Left lung (tissue), 10 donors: ENCODE results near the gene ATF5. TPM values are rescaled to one million over a fixed set of nuclear protein-coding genes. Genes with fewer than 3 reads are reported as not detected.

Experiments
- ATAC-seq: fragments of 200-7000 bp; cut with Tn5 transposase; one replicate; pipeline ENCODE4 v1.9.1; 2020; ENCODE audit warnings: moderate library complexity
- DNase-seq, 4 donors: peaks; one replicate each; pipeline ENCODE4 v3.0.0-alpha.2; 2013 to 2020
- H3K27ac ChIP-seq, 2 donors: fragments of 200-600 bp; sonication (generic) in 1 of 2; one replicate each; pipeline versions ENCODE4 v1.5.0 to v1.8.0; 2020 to 2021
- H3K27me3 ChIP-seq, 2 donors: fragments of 200-600 bp; sonication (generic) in 1 of 2; one replicate each; pipeline versions ENCODE4 v1.5.0 to v1.8.0; 2020 to 2021
- H3K36me3 ChIP-seq, 2 donors: fragments of 200-600 bp; sonication (generic) in 1 of 2; one replicate each; pipeline versions ENCODE4 v1.5.0 to v1.8.0; 2020 to 2021
- H3K4me1 ChIP-seq, 2 donors: fragments of 200-600 bp; one replicate each; pipeline ENCODE4 v1.8.0; 2021
- H3K4me3 ChIP-seq, 2 donors: fragments of 200-600 bp; sonication (generic) in 1 of 2; one replicate each; pipeline versions ENCODE4 v1.5.0 to v1.8.0; 2020 to 2021; ENCODE audit warnings: mild to moderate bottlenecking in 1 of 2
- H3K9me3 ChIP-seq, 2 donors: fragments of 200-600 bp; sonication (generic) in 1 of 2; one replicate each; pipeline versions ENCODE4 v1.5.0 to v1.8.0; 2020 to 2021
- intact Hi-C, 2 donors: fragments of 100-400 bp; cut with DNase I; formaldehyde crosslinking; loops; one replicate each; pipeline versions ENCODE4 v1.11.2 to v1.14.2; 2022
- polyA plus RNA-seq, 6 donors: library from polyadenylated mRNA; unstranded; fragments of 120-200 nt; gene quantifications; one replicate each; pipeline ENCODE4 v1.2.1, GENCODE V29; 2013; ENCODE audit not compliant: insufficient read length in 6 of 6
- total RNA-seq, 2 donors: library from RNA; stranded (reverse); fragmentation: NEBNext Ultra II Directional; extraction: Animal tissue kit (Norgen Biotek cat#: 25700); gene quantifications; one replicate each; pipeline ENCODE4 v1.2.1, GENCODE V29; 2021
- TF ChIP-seq, protein P1 (sequence below), 2 donors: fragments of 200-600 bp; sonication (generic) in 1 of 2; IDR thresholded peaks; one replicate each; pipeline versions ENCODE4 v1.5.0 to v1.8.0; 2021; ENCODE audit warnings: antibody characterized with exemption in 2 of 2
- donor health status: DM: no; HTN: yes; CAD: no.
- donor health status: DM: no; HTN: no; CAD: no.

ATF5 gene
- total and polyA plus RNA-seq, 8 donors, result 17.4 to 29.6 (median 25.8) TPM

DNA sequence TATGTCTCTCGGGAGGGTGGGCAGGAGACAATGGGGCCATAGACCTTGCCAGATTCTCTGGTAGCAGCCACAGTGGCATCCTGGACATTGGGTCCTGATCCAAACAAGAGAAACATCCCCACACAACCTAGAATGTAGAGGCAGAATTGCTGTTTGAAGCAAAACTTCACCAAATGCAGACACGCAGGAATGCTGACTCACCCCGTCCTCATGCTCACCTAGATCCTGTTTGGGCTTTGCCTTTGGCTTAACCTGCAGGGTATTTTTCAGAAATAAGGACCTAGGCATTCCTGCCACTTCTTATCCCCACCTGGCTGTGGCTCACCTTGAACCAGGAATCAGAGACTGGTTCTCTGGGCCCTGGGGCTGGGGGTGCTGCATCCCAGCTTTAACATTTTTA lies 44.2 kb upstream of the ATF5 start:
- TF ChIP-seq, protein P1, sequence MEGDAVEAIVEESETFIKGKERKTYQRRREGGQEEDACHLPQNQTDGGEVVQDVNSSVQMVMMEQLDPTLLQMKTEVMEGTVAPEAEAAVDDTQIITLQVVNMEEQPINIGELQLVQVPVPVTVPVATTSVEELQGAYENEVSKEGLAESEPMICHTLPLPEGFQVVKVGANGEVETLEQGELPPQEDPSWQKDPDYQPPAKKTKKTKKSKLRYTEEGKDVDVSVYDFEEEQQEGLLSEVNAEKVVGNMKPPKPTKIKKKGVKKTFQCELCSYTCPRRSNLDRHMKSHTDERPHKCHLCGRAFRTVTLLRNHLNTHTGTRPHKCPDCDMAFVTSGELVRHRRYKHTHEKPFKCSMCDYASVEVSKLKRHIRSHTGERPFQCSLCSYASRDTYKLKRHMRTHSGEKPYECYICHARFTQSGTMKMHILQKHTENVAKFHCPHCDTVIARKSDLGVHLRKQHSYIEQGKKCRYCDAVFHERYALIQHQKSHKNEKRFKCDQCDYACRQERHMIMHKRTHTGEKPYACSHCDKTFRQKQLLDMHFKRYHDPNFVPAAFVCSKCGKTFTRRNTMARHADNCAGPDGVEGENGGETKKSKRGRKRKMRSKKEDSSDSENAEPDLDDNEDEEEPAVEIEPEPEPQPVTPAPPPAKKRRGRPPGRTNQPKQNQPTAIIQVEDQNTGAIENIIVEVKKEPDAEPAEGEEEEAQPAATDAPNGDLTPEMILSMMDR (IDR thresholded peaks at IDR 0.05), result no peak
- H3K4me3 ChIP-seq, result no peak overlapping the region
- no peaks in the 10 kb centered on the region for H3K27me3 ChIP-seq
- no peak for ATAC-seq
- intact Hi-C loops, result no loop called here
- DNase-seq, result no peak
- H3K9me3 ChIP-seq, result no peaks in the 10 kb centered on the region
- H3K4me1 ChIP-seq, result peaks cover 0 to 3% of the 10 kb centered on the region in 2 donors
- H3K36me3 ChIP-seq, result peaks cover 0 to 85% of the 10 kb centered on the region in 2 donors
- no peak overlapping the region for H3K27ac ChIP-seq

DNA sequence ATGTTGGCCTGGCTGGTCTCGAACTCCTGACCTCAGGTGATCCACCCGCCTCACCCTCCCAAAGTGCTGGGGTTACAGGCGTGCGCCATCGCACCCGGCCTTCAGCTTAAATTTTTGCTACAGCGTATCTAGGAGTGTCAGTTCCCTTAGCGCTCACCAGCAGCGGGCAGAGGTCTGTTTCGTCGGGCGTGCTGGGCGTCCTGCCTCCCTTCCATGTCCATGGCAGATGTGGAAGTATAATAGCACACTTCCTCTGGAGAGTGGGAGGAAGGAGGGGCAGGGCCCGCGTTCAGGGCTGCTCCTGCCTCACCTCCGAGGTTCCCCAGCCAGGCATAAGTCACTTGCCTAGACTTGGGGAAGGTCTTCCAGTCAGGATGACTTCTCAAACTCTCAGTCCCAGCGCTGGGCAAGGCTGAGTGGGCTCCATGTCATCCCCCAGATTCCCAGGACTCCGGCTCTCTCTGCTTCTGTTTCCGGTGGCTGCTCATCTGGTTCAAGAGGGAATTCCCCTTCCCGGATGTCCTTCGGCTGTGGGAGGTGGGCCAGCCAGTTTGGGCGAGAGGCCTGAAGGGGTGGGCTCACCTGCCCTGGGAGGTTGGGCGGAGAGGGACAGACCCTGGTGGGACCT lies 41.9 kb upstream of the ATF5 start:
- TF ChIP-seq, protein P1 (IDR thresholded peaks at IDR 0.05), result no peak
- ATAC-seq (no peak), DNase-seq (no peak)
- intact Hi-C loops, result no loop called here
- Histone ChIP-seq H3K4me1 (peaks cover 0 to 12% of the 10 kb centered on the region in 2 donors), H3K36me3 (peaks cover 0 to 61% of the 10 kb centered on the region in 2 donors), H3K27me3 (peaks cover 0 to 12% of the 10 kb centered on the region in 2 donors), H3K4me3 (no peak overlapping the region), H3K9me3 (no peaks in the 10 kb centered on the region), H3K27ac (no peak overlapping the region)

DNA sequence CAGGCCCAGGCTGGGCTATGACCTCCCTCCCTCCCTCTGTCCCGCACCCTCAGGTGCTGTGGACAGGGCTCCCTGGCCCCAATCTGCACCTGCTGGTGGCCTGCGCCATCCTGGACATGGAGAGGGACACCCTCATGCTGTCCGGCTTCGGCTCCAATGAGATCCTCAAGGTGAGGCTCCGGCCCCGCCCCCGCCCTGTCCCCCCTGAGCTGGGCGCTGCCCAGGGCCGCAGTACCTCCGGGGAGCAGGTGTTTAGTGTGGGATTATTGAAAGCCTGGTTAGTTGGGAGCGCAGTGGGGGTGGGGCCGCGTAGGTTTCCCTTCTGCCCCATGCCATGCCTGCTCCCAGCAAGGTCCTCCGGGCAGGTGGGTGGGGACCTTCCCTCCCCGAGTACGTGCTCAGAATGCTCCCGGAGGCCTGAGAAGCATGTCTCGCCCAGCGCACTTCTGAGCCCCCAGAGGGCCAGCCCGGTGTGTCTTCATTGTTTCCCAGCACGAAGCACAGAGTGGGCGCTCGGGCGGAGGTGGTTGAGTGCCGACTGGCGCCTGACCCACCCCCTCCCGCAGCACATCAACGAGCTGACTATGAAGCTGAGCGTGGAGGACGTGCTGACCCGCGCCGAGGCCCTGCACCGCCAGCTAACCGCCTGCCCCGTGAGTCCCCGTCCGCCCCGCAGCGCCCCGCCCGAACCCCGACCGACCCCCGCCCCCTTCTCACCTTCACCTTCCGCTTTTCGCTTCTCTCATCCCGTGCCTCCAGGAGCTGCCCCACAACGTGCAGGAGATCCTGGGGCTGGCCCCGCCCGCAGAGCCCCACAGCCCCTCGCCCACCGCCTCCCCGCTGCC lies 41.1 kb upstream of the ATF5 start:
- intact Hi-C loops, result no loop called here
- peaks cover 0 to 12% of the 10 kb centered on the region in 2 donors for H3K4me1 ChIP-seq
- ATAC-seq (no peak), DNase-seq (no peak)
- peaks cover 0 to 12% of the 10 kb centered on the region in 2 donors for H3K27me3 ChIP-seq
- no peaks in the 10 kb centered on the region for H3K9me3 ChIP-seq
- H3K36me3 ChIP-seq, result peaks cover 0 to 53% of the 10 kb centered on the region in 2 donors
- TF ChIP-seq, protein P1 (IDR thresholded peaks at IDR 0.05), result no peak
- H3K27ac ChIP-seq, result no peak overlapping the region
- H3K4me3 ChIP-seq, result no peak overlapping the region

DNA sequence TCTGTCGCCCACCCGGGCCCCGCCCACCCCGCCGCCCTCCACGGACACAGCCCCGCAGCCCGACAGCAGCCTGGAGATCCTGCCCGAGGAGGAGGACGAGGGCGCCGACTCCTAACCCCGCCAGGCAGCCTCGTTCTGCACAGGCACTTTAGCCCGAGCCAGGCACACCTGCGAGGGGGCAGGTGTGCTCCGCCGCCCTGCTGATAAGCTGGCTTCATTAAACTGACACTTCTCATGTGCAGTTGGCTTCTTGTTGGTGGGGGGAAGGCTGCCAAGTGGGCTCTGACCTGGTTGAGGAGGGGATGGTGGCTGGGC lies 40.5 kb upstream of the ATF5 start:
- Histone ChIP-seq H3K4me3 (no peak overlapping the region), H3K4me1 (peaks cover 0 to 12% of the 10 kb centered on the region in 2 donors), H3K27me3 (peaks cover 0 to 12% of the 10 kb centered on the region in 2 donors), H3K9me3 (no peaks in the 10 kb centered on the region), H3K36me3 (peaks cover 0 to 48% of the 10 kb centered on the region in 2 donors), H3K27ac (no peak overlapping the region)
- TF ChIP-seq, protein P1 (IDR thresholded peaks at IDR 0.05), result no peak
- no peak for DNase-seq
- intact Hi-C loops, result no loop called here
- no peak for ATAC-seq

DNA sequence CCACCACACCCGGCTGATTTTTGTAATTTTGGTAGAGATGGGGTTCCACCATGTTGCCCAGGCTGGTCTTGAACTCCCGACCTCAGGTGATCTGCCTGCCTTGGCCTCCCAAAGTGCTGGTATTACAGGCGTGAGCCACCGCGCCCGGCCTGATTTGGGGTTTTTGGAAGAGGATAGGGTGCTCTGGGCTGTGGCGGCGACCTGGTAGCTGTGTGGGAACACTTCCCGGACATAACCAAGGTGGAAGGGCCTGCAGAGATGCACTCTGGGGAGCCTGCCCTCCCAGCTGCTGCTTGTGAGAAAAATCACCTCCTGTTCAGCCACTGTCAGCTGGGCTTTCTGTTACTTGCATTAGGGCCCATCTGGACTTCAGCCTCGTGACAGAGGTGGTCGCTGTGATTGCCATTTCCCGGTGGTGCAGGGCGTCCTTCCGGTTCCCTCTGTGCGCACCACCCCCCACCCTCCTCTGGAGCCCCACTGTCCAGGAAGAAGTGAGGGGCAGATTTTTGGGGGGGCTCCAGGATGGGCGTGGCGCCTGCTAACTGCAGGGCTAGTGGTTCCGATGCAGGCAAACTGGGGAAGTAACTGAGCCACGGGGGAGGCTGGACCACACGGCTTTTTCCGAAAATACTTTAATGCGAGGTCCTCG lies 39.8 kb upstream of the ATF5 start:
- no peak for ATAC-seq
- intact Hi-C loops, result no loop called here

More for the DNA sequence above, 39.8 kb upstream of the ATF5 start:
- Histone ChIP-seq H3K27ac (no peak overlapping the region), H3K27me3 (peaks cover 0 to 12% of the 10 kb centered on the region in 2 donors), H3K4me3 (no peak overlapping the region), H3K4me1 (peaks cover 0 to 12% of the 10 kb centered on the region in 2 donors), H3K9me3 (no peaks in the 10 kb centered on the region), H3K36me3 (peaks cover 0 to 41% of the 10 kb centered on the region in 2 donors)
- no peak for DNase-seq
- TF ChIP-seq, protein P1 (IDR thresholded peaks at IDR 0.05), result no peak
